Aorta (tissue), 5 donors: Measurements from ENCODE around the gene ZKSCAN1. TPM values are rescaled to one million over a fixed set of nuclear protein-coding genes. Genes with fewer than 3 reads are reported as not detected.
"Not testable (repeated sequence)": the region's sequence is repeated elsewhere in the genome, so short reads cannot be mapped to it uniquely, and the experiment has no call there.

Experiments
- ATAC-seq: fragments of 200-7000 bp; cut with Tn5 transposase; one replicate; pipeline ENCODE4 v1.9.1; 2022; ENCODE audit warnings: moderate library complexity; ENCODE audit not compliant: low FRiP score
- DNase-seq, 2 donors: peaks; one replicate each; pipeline ENCODE4 v3.0.0-alpha.2; 2020
- H3K27ac ChIP-seq, 2 donors: one replicate each; pipeline ENCODE4 v1.5.1; 2013; ENCODE audit warnings: low read length in 2 of 2, mild to moderate bottlenecking in 2 of 2, moderate library complexity in 2 of 2, control low read depth in 1 of 2, inconsistent platforms in 1 of 2, low read depth in 1 of 2
- H3K27me3 ChIP-seq, 2 donors: one replicate each; pipeline ENCODE4 v1.6.1; 2013; ENCODE audit warnings: control low read depth in 1 of 2, low read length in 1 of 2, mild to moderate bottlenecking in 1 of 2, moderate library complexity in 1 of 2; ENCODE audit not compliant: insufficient read depth in 2 of 2, control insufficient read depth in 1 of 2
- H3K36me3 ChIP-seq, 2 donors: one replicate each; pipeline ENCODE4 v1.6.1; 2013; ENCODE audit warnings: control low read depth in 1 of 2, low read length in 1 of 2, mild to moderate bottlenecking in 1 of 2; ENCODE audit not compliant: insufficient read depth in 2 of 2, control insufficient read depth in 1 of 2
- H3K4me1 ChIP-seq, 2 donors: one replicate each; pipeline ENCODE4 v1.6.1; 2013; ENCODE audit warnings: low read length in 2 of 2, control low read depth in 1 of 2, mild to moderate bottlenecking in 1 of 2, moderate library complexity in 1 of 2; ENCODE audit not compliant: insufficient read depth in 2 of 2, control insufficient read depth in 1 of 2
- H3K4me3 ChIP-seq, 2 donors: one replicate each; pipeline ENCODE4 v1.5.1; 2013; ENCODE audit warnings: low read length in 2 of 2, control low read depth in 1 of 2, mild to moderate bottlenecking in 1 of 2
- H3K9me3 ChIP-seq: one replicate; pipeline ENCODE4 v1.6.1; 2013; ENCODE audit warnings: mild to moderate bottlenecking, low read length; ENCODE audit not compliant: control insufficient read depth
- WGBS, 2 donors: extraction: QIAGEN DNeasy Blood & Tissue Kit; methylation state at CpG; one replicate each; pipeline ENCODE4 v1.1.7; 2013; 5-methylcytosine and 5-hydroxymethylcytosine counted together
- intact Hi-C, 2 donors: fragments of 100-400 bp; cut with DNase I; formaldehyde crosslinking; loops; one replicate each; pipeline versions ENCODE4 v1.14.2 to v1.15.0; 2022
- polyA plus RNA-seq, 2 donors: library from polyadenylated mRNA; stranded (reverse); fragments of 200-250 nt; gene quantifications; one replicate each; pipeline ENCODE4 v1.2.3, GENCODE V29; 2013
- total RNA-seq, 2 donors: library from RNA; stranded (reverse); fragmentation: NEBNext Ultra II Directional; extraction: Animal tissue kit (Norgen Biotek cat#: 25700); gene quantifications; one replicate each; pipeline ENCODE4 v1.2.1, GENCODE V29; 2021
- donor health status: healthy with polysubstance abuse.
- donor health status: Bipolar disorder and iron deficiency.
- donor health status: DM: no; HTN: no; CAD: no.
- donor health status: DM: no; HTN: no; CAD: no.
- donor health status: DM: yes; HTN: yes; CAD: no.

The ZKSCAN1 gene
- total and polyA plus RNA-seq, 4 donors: 6.5 to 80.9 (median 36.6) TPM

- H3K27me3 ChIP-seq, H3K36me3 ChIP-seq, H3K9me3 ChIP-seq, H3K27ac ChIP-seq, intact Hi-C loops, H3K4me1 ChIP-seq, H3K4me3 ChIP-seq: not testable (repeated sequence)
- peak in 1 of 2 donors; percentile 84 for DNase-seq
- peak; percentile 80 for ATAC-seq
- 15 to 19% methylated on average over 8 to 10 of the region's 10 CpGs for WGBS, 2 donors
These were observed 35.6 kb upstream of the ZKSCAN1 start for GRCh38 chr7:99979814-99980225.

- not testable (repeated sequence) for ATAC-seq, H3K27me3 ChIP-seq
- 62 to 70% methylated on average over 3 to 4 of the region's 4 CpGs for WGBS, 2 donors
These were observed 34.9 kb upstream of the ZKSCAN1 start for GRCh38 chr7:99980448-99980872.

GRCh38 chr7:99981066-99981465 lies 34.3 kb upstream of the ZKSCAN1 start:
- H3K27me3 ChIP-seq, H3K4me3 ChIP-seq, H3K9me3 ChIP-seq, DNase-seq, intact Hi-C loops, ATAC-seq, H3K36me3 ChIP-seq, H3K27ac ChIP-seq, H3K4me1 ChIP-seq: not testable (repeated sequence)
- WGBS, 2 donors: 78 to 79% methylated on average over 7 of the region's 7 CpGs

More at GRCh38 chr7:99980448-99980872, 34.9 kb upstream of the ZKSCAN1 start:
- H3K4me1 ChIP-seq, H3K36me3 ChIP-seq, H3K4me3 ChIP-seq, H3K9me3 ChIP-seq, H3K27ac ChIP-seq, intact Hi-C loops, DNase-seq: not testable (repeated sequence)

- no peaks in the 10 kb centered on the region for H3K27me3 ChIP-seq
- no peak overlapping the region for H3K27ac ChIP-seq
- WGBS, 2 donors: 59 to 62% methylated on average over 2 of the region's 2 CpGs
- intact Hi-C loops: no loop called here
- no peak overlapping the region for H3K4me3 ChIP-seq
- ATAC-seq (no peak), DNase-seq (no peak)
- H3K9me3 ChIP-seq: no peaks in the 10 kb centered on the region
- H3K4me1 ChIP-seq: no peaks in the 10 kb centered on the region
- H3K36me3 ChIP-seq: no peaks in the 10 kb centered on the region
These were observed 30.8 kb upstream of the ZKSCAN1 start for GRCh38 chr7:99984593-99984992.

GRCh38 chr7:99987306-99987705 lies 28.1 kb upstream of the ZKSCAN1 start:
- intact Hi-C loops, H3K27me3 ChIP-seq, H3K9me3 ChIP-seq, H3K4me3 ChIP-seq, H3K36me3 ChIP-seq, H3K4me1 ChIP-seq, H3K27ac ChIP-seq, ATAC-seq: not testable (repeated sequence)
- peak in 1 of 2 donors; percentile 59 for DNase-seq
- WGBS, 2 donors: 79 to 81% methylated on average over 13 to 14 of the region's 14 CpGs

GRCh38 chr7:99987846-99988245 lies 27.6 kb upstream of the ZKSCAN1 start:
- WGBS, 2 donors: 73 to 78% methylated on average over 5 of the region's 5 CpGs
- peak in 1 of 2 donors; percentile 63 for DNase-seq
- H3K9me3 ChIP-seq: no peaks in the 10 kb centered on the region
- H3K4me1 ChIP-seq: no peaks in the 10 kb centered on the region
- ATAC-seq: no peak
- H3K27me3 ChIP-seq: no peaks in the 10 kb centered on the region
- no peaks in the 10 kb centered on the region for H3K36me3 ChIP-seq
- intact Hi-C loops: no loop called here
- no peak overlapping the region for H3K27ac ChIP-seq
- no peak overlapping the region for H3K4me3 ChIP-seq

GRCh38 chr7:99990460-99990852 lies 24.9 kb upstream of the ZKSCAN1 start:
- ATAC-seq (no peak), DNase-seq (peak in 1 of 2 donors; percentile 67)
- Histone ChIP-seq H3K9me3 (no peaks in the 10 kb centered on the region), H3K4me1 (no peaks in the 10 kb centered on the region), H3K27me3 (no peaks in the 10 kb centered on the region), H3K36me3 (no peaks in the 10 kb centered on the region), H3K27ac (no peak overlapping the region), H3K4me3 (peak overlapping the region in 1 of 2 donors; percentile 27)
- intact Hi-C loops: loop anchor here (2.0 to 10.0 kb wide), 5 partner anchors 76 to 224 kb away; partner anchors contain the start of genes PVRIG (in 1 of the 2), TRIM4 (in 1 of the 2) and ZNF3 (in 1 of the 2)
- 16 to 18% methylated on average over 14 of the region's 14 CpGs for WGBS, 2 donors

GRCh38 chr7:99991543-99991942 lies 23.9 kb upstream of the ZKSCAN1 start:
- not testable (repeated sequence) for H3K9me3 ChIP-seq, H3K36me3 ChIP-seq, H3K4me1 ChIP-seq, DNase-seq, H3K27me3 ChIP-seq, H3K4me3 ChIP-seq, H3K27ac ChIP-seq, ATAC-seq
- WGBS, 2 donors: 69 to 78% methylated on average over 6 of the region's 6 CpGs
- intact Hi-C loops: loop anchor here (2.0 to 10.0 kb wide), 5 partner anchors 77 to 223 kb away; partner anchors contain the start of genes PVRIG (in 1 of the 2), TRIM4 (in 1 of the 2) and ZNF3 (in 1 of the 2)

- no peak for ATAC-seq
- DNase-seq: peak in 1 of 2 donors; percentile 63
- H3K9me3 ChIP-seq: no peaks in the 10 kb centered on the region
- 79 to 80% methylated on average over 21 of the region's 21 CpGs for WGBS, 2 donors
- H3K4me1 ChIP-seq: no peaks in the 10 kb centered on the region
- H3K27me3 ChIP-seq: no peaks in the 10 kb centered on the region
- H3K4me3 ChIP-seq: no peak overlapping the region
- no peaks in the 10 kb centered on the region for H3K36me3 ChIP-seq
- no peak overlapping the region for H3K27ac ChIP-seq
- intact Hi-C loops: loop anchor here (5.0 to 10.0 kb wide), 4 partner anchors 78 to 222 kb away; partner anchors contain the start of genes PVRIG (in 1 of the 2), TRIM4 (in 1 of the 2) and ZNF3 (in 1 of the 2)
These were observed 22.9 kb upstream of the ZKSCAN1 start for GRCh38 chr7:99992330-99993038.
